Choroid plexus epithelial cell (primary cell): Measurements from ENCODE around the gene WDR89.
A peak's percentile ranks its signal among the peaks of the same experiment; 100 is the strongest.
"Not testable (repeated sequence)": the region's sequence is repeated elsewhere in the genome, so short reads cannot be mapped to it uniquely, and the experiment has no call there.

Experiments used
- DNase-seq: peaks from one replicate; pipeline ENCODE4 v3.0.0-alpha.2; 2010; ENCODE audit warnings: low read depth
- H3K4me3 ChIP-seq: 2 replicates; pipeline ENCODE4 v1.5.1; 2011; ENCODE audit warnings: low read depth, mild to moderate bottlenecking, control low read depth, low read length, moderate library complexity
- CTCF ChIP-seq: conservative IDR thresholded peaks from 2 replicates; pipeline ENCODE4 v1.5.1; 2011; ENCODE audit warnings: low read depth, mild to moderate bottlenecking, control low read depth, inconsistent platforms, low read length, moderate library complexity

WDR89 gene

GRCh38 chr14:63670692-63671091, 29.0 kb upstream of the WDR89 start:
- H3K4me3 ChIP-seq: no peak overlapping the region
- no peak for DNase-seq
- TF ChIP-seq CTCF: no peak

GRCh38 chr14:63666335-63666734, 24.7 kb upstream of the WDR89 start:
- TF ChIP-seq CTCF: no peak
- H3K4me3 ChIP-seq: no peak overlapping the region
- no peak for DNase-seq

DNA sequence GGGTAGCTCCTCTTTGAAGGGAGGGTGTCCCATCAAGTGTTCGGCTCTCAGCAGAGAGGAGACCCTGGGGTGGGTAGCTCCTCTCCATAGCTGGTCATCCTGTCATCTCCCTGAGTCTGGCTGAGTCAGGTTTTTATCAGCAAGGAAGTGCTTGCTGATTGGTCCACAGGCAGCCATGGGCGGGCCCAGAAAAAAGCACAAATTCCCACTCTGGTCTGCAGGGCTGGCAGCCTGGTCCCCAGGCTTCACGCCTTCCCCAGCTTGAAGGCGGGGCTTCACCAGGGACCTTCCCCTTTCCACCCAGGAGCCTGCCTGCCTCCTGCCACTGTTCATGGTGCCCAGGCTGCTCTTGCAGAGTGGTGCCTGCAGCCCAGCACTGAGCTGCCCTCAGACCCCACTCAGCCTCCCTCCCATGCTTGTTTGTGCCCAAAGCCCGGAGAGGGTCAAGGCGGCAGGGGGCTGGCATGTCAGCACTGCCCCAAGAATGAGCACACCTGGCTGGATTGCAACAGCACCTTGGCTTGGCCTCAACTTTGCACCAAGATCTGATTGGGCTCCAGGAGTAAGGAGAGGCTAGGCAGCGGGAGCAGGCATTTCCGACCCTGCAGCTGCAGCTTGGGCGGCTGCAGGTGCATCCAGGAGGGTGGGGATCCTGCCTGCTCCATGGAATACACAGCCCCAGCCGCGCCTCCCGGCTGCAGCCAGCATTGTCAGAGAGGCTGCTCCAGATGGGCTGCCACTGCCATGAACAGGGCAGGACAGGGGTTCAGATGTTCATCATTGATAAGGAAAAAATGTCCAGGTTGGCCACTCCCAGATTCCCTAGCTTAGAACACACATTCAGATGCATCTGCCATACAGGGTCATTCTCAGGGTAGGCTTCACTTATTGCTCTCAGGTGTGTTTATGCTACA, 22.0 kb upstream of the WDR89 start:
- no peak overlapping the region for H3K4me3 ChIP-seq
- DNase-seq: peak; percentile 25
- TF ChIP-seq CTCF: no peak

DNA sequence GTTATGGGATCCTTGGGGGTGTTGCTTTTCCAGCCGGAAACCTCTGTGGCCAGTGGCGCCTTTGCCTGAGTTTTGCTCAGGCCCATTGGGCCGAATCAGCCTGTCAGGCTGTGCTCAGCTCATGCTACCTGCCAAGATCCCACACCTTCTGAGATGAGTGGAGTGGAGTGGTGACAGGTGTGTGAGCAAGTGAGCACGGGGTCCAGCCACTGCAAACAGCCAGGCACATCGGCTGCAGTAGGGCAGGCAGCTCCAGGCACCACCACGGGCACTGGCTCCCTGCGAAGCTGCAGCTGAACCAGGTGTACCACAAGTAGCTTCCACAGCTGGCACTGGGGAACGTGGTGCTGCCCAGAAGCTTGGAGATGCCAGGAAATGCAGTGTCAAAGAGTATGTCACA, 21.1 kb upstream of the WDR89 start:
- DNase-seq: no peak
- no peak overlapping the region for H3K4me3 ChIP-seq
- no peak for TF ChIP-seq CTCF

DNA sequence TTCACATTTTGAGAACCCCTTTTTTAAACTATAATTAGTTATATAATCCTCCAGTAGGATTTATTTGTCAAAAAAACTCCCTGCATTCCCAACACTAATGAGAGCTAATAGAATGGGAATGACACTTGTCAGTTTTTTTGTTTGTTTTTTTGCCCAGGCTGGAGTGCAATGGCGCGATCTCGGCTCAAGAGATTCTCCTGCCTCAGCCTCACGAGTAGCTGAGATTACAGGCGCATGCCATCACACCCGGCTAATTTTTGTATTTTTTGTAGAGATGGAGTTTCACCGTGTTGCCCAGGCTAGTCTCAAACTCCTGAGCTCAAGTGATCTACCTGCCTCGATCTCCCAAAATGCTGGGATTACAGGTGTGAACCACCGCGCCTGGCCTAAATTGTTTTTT, 20.2 kb upstream of the WDR89 start:
- H3K4me3 ChIP-seq, DNase-seq: not testable (repeated sequence)

DNA sequence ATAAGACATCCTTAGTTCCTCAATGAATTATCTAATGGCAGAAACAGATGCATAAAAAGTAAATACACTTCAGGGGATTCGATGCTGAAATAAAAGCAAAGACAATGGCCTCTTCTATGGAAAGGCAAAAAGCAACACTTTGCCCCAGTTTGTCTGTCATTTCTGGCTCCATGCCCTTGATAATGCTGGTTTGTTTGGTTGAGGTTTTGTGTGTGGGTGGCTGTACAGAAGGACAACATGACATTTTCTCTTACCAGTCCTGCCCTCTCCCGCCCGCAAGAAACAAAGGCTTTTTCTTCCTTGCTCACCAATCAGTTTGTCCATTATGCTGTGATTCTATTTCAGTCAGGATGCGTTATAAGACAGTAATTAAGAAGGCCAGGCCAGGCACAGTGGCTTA, 18.1 kb upstream of the WDR89 start:
- H3K4me3 ChIP-seq: no peak overlapping the region
- no peak for DNase-seq
- TF ChIP-seq CTCF: no peak

DNA sequence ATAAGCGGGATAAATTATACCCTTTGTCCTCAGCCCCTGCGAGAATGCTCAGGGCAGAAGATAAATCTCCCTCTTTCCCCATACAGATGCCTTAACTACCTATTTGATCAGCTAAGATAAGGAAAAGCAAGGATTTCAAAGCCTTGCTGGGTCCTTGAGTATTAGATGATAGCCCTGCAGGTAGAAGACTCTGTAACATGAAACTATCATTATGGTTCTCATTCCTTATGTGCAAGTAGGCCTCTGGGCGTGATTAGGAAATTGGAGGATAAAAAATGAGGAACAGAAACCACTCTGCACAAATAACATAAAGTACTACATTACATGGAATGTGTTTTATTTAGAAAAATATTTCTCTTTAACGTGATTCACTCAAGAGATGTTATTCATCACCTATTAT, 14.5 kb upstream of the WDR89 start:
- H3K4me3 ChIP-seq: no peak overlapping the region
- no peak for DNase-seq
- no peak for TF ChIP-seq CTCF
